GM19099 (cell line): ENCODE data around the gene ZFAND6.

Experiments used
- POLR2A ChIP-seq: IDR thresholded peaks from 3 replicates; pipeline ENCODE4 v1.6.1; 2011; ENCODE audit warnings: low read depth; ENCODE audit not compliant: insufficient read length; ENCODE audit errors: extremely low read depth

The ZFAND6 gene

DNA sequence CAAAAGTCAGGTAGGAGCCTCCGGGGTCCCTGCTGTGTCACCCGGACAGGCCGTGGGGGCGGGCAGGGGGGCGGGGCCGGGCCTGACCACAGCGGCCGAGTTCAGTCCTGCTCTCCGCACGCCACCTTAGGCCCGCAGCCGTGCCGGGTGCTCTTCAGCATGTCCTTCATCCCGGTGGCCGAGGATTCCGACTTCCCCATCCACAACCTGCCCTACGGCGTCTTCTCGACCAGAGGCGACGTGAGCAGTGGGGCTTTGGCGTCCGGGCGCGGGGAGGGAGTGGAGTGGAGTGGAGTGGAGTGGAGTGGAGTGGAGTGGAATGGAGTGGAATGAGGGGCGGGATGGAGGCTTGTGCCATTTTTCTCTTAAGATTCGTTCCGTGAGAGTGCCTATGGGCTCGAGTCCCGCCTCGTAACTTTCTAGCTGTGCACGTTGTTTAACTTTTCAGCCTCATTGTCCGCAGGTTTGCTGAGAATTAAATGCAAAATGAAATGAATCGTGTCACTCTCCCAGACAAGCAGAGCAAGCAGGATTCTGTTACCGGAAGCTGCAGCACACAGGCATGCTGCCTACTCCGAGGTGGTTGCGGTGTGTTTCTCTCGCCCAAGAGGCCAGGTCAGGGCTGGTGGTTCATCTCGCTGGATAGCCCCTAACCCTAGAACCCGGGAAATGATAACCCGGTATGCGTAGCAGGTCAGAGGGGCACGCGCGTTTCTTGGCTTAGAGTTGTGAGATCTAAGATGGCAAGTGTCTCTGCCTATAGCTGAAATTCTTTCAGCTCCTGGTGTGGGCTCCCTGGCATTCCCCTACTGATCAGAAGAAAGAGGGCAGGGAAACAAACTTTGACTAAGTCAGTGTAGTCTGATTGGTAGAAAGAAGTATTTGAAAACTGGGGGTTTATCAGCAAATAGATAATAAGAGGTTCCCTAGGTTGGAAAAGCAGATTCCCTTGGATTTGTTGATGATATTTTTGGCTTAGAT is 93.7 kb downstream of the ZFAND6 start, which contains the start of gene FAH:
TSS of gene FAH (plus strand) at position 104 of the 981 bp plus-strand sequence. CDS start at position 160, 56 bp downstream.
- peak; percentile 38 for TF ChIP-seq POLR2A

DNA sequence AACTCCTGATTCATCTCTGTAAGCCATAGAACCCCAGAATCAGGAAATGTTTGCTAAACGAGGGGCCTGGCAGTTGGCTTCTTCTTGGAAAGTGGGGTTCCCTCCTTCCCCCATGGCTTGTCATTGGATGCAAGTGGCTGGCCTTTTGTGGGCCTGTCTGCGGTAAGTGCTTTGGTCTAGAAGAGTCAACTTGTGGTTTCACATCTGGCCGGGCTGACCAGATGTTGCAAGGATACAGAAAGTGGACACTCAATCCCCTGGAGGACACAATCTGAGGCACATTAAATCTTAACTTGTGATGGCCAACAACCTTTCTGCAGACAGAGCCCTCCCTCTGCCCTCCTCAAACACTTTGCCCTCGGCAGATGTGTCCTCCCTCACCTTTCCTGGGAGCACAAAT is 94.4 kb downstream of the ZFAND6 start:
- TF ChIP-seq POLR2A: no peak

DNA sequence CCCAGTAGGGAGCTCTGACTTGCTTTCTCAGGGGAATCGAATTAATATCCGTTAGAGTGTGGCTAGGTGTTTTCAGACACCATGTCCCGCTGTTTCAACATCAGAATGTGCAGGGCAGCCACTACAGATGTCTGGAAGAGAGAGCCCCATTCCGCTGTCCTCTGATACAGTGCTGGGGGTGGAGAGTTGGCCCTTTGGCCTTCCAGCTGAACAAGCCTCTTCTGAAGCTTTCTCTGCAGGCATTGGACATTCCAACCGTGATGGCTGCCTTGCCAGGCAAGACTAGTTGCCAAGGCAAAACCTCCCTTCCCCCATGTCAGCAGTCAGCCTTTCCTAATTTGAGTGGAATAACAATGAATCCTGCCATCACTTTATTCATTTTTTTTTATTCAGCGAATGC is 94.9 kb downstream of the ZFAND6 start:
- TF ChIP-seq POLR2A: no peak

DNA sequence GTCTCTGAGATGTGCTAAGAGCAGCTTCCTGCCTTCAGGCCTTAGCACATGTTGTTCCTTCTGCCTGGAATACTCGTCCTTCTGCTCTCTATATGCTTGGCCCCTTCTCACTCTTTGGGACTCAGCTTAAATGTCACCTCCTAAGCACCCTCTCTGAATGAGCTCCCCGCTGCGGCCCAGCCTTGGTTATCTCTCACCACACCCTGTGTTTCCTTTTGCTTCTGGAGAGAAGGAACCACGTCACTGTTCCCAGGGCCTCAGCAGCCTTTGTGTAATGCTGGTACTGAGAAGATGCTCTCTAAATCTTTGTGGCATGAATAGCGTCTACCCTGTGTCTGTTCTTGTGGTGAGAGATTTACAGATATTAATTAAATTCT is 95.5 kb downstream of the ZFAND6 start:
- TF ChIP-seq POLR2A: no peak

DNA sequence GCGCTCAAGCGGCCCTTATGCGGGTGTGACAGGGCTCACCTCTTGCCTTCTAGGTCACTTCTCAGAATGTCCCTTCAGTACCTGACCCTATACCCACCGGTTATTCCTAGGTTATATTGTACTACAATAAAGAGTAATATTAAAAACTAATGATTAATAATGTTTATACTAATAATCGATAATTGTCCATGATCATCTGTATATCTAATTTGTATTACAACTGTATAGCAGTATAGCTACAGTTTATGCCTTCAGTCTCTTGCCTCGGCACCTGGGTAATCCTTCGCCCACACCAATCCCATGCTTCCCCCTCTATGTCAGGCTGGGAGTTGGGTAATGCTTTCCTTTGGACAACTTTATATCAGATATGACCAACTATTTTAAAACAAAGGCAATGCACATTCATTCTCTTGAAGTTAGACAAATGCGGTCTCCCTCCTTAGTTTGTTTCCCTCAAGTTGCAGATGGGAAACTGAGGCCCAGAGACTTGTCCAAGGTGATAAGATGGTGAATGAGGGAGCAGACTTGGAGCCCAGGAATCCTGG is 96.8 kb downstream of the ZFAND6 start:
- no peak for TF ChIP-seq POLR2A

DNA sequence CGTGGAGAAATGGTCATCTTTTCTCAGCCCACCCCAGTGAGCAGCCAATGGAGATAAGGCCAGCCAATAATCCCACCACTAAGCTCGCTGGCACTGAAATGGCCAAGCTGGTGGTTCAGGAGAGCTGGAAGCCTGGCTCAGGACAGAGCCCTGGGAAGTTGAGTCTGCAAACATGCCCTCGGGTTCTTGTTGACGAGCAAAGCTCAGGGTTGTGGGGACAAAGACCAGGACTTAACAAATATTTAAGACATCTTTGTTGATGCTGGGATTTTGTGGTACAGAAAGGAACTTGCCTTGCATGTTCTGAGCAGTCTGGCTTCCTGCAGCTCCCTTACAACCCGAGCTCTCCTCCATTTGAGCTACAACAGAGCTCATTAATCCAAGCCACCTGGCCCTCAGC is 97.7 kb downstream of the ZFAND6 start:
- TF ChIP-seq POLR2A: no peak

DNA sequence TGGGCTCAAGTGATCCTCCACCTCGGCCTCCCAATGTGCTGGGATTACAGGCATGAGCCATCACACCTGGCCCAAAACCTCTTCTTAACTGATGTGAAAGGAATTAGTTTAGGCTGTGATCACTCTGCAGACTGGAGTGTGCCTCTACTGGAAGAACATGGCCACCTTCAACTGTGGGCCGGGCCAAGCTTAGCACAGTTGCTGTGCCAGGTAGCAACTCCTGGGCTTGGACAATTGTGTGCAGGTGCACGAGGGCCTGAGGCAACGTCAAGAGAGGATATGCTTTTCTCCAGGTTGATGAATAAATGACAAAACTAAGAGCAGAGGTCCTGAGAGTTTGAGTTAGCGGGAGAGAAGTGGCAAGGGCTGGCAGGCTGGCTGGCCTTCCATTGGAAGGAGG is 99.8 kb downstream of the ZFAND6 start:
- TF ChIP-seq POLR2A: no peak

DNA sequence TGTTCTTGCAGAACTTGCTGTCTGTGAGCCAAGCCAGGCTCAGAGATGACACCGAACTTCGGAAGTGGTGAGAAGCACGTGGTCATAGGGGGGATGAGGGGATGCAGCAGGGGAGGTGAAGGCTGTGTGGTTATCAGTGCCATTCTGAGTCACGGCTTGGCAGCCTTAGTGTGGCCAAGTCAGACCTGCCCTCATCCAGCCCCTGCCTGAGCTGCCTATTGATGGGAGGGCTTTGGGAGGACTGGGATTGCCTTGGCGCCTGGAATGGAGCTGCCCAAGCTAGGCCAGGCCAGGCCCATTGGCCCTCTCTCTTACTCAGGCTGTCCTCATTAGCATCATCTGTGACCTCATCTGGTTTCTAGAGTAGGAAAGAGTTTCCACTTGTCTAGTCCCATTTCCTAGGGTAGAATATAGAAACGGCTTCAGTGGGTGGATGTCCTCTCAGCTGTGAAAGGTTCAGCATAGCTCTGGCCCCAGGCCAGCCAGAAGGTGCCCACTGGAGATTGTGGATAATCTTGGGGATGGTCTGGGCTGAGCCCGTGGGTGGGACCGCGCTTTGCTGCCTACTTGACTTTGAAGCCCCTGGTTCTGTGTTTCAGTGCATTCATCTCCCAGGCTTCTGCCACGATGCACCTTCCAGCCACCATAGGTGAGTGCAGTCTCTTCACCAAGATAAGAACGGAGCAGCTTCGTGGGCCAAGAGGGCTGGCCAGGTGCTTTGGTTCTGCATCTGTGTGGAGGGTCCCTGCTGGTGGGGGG is 100.5 kb downstream of the ZFAND6 start:
- TF ChIP-seq POLR2A: no peak

DNA sequence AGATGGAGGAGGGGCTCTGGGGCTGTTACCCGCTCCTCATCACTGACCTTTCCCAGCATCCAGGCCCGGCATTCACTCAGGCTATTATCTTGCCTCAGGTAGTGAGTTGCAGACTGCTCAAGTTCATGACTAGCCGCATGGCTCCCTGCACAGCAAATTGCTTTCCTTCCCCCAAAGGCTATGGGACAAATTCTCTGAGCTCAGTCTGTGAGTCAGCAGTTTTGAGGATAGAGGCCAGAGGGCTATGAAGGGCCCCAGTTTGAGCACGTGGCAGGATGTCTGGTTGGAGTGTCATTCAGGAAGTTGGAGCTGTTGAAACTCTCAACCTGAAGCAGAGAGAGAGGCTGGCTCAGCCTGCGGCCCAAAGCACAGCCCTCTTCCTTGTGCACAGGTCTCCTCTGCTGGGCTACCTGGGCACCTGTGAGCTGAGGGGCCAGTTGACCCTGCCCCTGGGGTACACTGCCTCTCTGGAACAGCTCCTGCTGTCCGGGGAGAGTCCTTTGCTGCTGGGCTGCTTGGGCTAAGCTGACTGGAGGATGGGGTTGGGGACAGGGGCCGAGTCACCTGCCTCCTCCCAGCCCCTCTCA is 101.2 kb downstream of the ZFAND6 start:
- TF ChIP-seq POLR2A: peak; percentile 28

DNA sequence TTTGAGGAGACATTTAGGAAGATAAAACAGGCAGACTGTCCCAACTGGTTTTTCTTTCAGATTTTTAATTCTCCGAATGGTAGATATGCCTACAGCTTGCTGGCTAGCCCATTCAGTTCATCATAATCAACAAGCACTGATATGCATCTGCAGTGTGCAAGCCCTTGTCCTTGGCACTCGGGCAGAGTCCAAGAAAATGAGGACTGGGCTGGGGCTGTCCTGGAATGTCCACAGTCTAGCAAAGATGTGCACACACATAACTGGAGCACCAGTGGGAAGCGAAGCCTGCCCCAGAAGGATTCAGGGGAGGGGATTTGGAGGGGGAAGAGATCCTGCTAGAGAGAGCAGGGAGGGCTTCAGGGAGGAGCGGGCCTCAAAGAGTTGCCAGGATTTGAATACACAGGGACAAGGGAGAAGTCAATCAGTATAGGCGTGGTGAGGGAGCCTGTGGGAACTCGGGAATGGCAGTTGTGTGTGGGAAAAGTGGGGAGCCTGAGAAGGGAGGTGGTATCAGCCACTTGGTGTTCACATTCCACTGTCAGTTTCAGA is 102.1 kb downstream of the ZFAND6 start:
- no peak for TF ChIP-seq POLR2A

DNA sequence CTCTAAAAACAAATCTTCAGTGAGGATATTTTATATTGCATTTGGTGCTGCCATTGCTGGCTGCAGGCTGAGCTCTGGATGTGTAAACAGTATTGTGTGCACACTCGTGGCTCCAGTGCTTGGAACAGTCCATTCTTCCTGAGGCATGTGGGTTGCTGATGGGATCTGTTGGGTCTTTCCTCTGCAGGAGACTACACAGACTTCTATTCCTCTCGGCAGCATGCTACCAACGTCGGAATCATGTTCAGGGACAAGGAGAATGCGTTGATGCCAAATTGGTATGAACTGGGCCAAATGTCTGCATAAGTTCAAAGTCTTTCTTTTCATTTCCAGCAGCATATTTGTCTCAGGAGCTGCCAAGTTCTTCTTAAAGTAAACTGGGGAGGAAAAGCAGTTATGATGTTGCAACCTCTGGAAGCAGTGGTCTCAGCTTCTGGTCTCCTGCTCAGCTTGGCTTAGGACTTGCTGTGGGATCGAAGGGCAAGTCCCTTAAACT is 102.6 kb downstream of the ZFAND6 start:
- TF ChIP-seq POLR2A: no peak

DNA sequence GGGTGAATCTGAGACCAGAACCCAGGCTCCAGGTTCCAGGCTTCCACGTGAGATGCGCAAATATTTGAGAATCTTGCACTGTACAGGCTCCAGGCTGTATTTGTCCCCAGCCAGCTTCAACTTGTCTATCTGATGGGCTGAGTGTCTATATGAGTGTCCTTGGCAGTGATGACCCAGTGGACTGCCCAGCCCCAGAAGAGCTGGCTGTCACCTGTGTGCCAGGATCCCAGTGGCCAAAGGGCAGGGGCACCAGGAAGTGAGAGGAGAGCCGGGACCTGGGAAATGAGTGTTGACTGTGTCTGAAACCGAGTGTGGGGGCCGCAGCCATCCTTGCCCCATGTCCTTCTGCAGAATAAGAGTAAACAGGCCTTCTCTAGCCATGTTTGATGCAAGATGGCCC is 103.7 kb downstream of the ZFAND6 start:
- TF ChIP-seq POLR2A: no peak

DNA sequence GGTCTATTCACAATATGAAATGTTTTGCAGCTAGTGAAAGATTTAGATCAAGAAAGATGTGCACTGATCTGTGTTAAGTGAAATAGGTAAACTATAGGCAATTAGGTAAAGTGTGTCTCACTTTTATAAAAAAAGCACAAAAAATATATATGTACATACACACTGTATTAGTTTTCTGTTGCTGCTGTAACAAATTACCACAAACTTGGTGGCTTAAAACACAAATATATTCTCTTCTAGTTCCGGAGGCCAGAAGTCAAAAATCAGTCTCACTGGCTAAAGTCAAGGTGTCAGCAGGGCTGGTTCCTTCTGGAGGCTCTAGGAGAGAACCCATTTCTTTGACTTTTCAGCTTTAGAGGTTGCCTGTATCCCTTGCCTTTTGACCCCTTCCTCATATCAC is 104.4 kb downstream of the ZFAND6 start:
- TF ChIP-seq POLR2A: no peak

DNA sequence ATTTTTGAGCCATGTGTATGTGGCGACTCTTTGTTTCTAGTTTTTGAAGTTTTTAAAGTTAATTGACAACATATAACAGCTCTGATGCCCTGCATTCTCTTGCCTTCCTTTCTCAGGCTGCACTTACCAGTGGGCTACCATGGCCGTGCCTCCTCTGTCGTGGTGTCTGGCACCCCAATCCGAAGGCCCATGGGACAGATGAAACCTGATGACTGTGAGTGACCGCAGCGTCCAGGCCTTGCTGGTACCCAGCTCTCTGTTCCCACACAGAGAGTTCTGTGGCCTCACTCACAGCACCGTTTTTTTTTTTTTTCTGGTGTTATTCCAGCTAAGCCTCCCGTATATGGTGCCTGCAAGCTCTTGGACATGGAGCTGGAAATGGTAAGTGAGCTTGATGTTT is 108.5 kb downstream of the ZFAND6 start:
- no peak for TF ChIP-seq POLR2A

DNA sequence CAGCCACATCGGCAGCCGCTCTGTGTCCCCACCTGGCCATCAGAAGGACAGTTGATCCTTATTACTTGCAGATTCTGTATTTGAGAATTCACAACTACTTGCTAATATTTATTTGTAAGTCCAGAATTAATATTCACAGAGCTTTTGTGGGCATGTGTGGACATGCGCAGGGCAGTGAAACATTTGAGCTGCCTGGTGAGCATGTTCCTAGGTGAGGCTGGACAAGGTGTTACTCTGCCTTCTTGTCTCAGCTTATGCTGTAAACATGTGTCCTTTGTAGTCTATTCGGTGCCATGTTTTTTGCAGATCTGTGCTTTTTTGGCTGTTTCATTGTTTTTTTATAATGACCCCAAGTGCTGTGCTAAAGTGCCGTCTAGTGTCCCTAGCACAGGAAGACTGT is 108.9 kb downstream of the ZFAND6 start:
- TF ChIP-seq POLR2A: no peak

DNA sequence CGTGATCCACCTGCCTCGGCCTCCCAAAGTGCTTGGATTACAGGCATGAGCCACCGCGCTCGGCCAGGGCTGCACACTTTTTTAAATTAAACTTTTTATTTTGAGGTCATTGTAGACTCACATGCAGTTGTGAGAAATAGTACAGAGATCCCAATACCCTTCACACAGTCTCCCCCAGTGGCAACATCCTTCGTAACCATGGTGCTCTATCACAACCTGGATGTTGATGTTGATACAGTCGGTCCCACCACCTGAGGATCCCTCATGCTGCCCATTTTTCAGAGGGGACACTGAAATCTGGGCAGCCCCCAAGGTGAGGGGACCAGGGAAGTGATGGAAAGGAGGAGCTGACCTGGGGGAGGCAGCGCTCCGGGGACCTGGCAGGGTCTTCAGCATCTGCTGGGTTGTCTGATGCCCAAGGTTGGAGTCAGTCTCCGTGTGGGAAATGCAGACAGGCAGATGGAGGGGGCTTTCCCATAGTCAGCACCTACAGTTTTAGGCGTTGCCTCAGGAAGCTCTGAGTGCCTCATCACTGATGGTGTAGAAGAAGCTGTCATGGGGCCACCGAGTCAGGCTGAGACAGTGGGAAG is 110.4 kb downstream of the ZFAND6 start:
- TF ChIP-seq POLR2A: no peak
